HUES48 (cell line): ENCODE results near the gene AGPS.

Experiments
- H3K27ac ChIP-seq: one replicate; pipeline ENCODE4 v1.7.0; 2013; ENCODE audit warnings: low read depth, low read length, inconsistent platforms
- H3K27me3 ChIP-seq: 2 replicates; pipeline ENCODE4 v1.6.1; 2013; ENCODE audit warnings: mild to moderate bottlenecking, low read length; ENCODE audit not compliant: control insufficient read depth, insufficient read depth
- H3K36me3 ChIP-seq: 2 replicates; pipeline ENCODE4 v1.6.1; 2013; ENCODE audit warnings: low read length; ENCODE audit not compliant: control insufficient read depth, insufficient read depth
- H3K4me1 ChIP-seq: 2 replicates; pipeline ENCODE4 v1.6.1; 2013; ENCODE audit warnings: mild to moderate bottlenecking, low read length; ENCODE audit not compliant: control insufficient read depth, insufficient read depth
- H3K4me3 ChIP-seq: 2 replicates; pipeline ENCODE4 v1.5.1; 2013; ENCODE audit warnings: mild to moderate bottlenecking, low read depth, low read length
- H3K9ac ChIP-seq: 2 replicates; pipeline ENCODE4 v1.6.1; 2013; ENCODE audit warnings: mild to moderate bottlenecking, low read depth, low read length, moderate library complexity
- H3K9me3 ChIP-seq: 2 replicates; pipeline ENCODE4 v1.6.1; 2013; ENCODE audit warnings: low read length; ENCODE audit not compliant: control insufficient read depth, insufficient read depth

AGPS gene

GRCh38 chr2:177589186-177589585 lies 196.6 kb downstream of the AGPS start:
- no peak overlapping the region for H3K9ac ChIP-seq
- H3K4me1 ChIP-seq, result no peaks in the 10 kb centered on the region
- no peaks in the 10 kb centered on the region for H3K27me3 ChIP-seq
- no peak overlapping the region for H3K27ac ChIP-seq
- no peaks in the 10 kb centered on the region for H3K9me3 ChIP-seq
- H3K36me3 ChIP-seq, result no peaks in the 10 kb centered on the region
- no peak overlapping the region for H3K4me3 ChIP-seq

- Histone ChIP-seq H3K27ac (no peak overlapping the region), H3K36me3 (no peaks in the 10 kb centered on the region), H3K27me3 (no peaks in the 10 kb centered on the region), H3K4me1 (peaks cover 11% of the 10 kb centered on the region), H3K9ac (no peak overlapping the region), H3K9me3 (no peaks in the 10 kb centered on the region), H3K4me3 (no peak overlapping the region)
Observed at GRCh38 chr2:177592397-177592796, 199.8 kb downstream of the AGPS start.

GRCh38 chr2:177592945-177593344 lies 200.4 kb downstream of the AGPS start:
- peaks cover 16% of the 10 kb centered on the region for H3K4me1 ChIP-seq
- no peak overlapping the region for H3K27ac ChIP-seq
- no peak overlapping the region for H3K4me3 ChIP-seq
- H3K27me3 ChIP-seq, result no peaks in the 10 kb centered on the region
- no peaks in the 10 kb centered on the region for H3K9me3 ChIP-seq
- no peak overlapping the region for H3K9ac ChIP-seq
- H3K36me3 ChIP-seq, result no peaks in the 10 kb centered on the region

GRCh38 chr2:177593402-177593801 lies 200.8 kb downstream of the AGPS start:
- Histone ChIP-seq H3K27me3 (peaks cover 3% of the 10 kb centered on the region; the same call in 1 of the 2 replicates), H3K9me3 (no peaks in the 10 kb centered on the region), H3K27ac (no peak overlapping the region), H3K4me1 (peaks cover 20% of the 10 kb centered on the region), H3K4me3 (no peak overlapping the region), H3K9ac (no peak overlapping the region), H3K36me3 (no peaks in the 10 kb centered on the region)
